NT2/D1 (cell line): ENCODE results near the gene MASP2.
"Not testable (repeated sequence)": the region's sequence is repeated elsewhere in the genome, so short reads cannot be mapped to it uniquely, and the experiment has no call there.

Experiments used
- DNase-seq: peaks from one replicate; pipeline ENCODE4 v3.0.0-alpha.2; 2011; ENCODE audit warnings: low read depth, low spot score
- H3K27me3 ChIP-seq: 2 replicates; pipeline ENCODE4 v1.6.0; 2011; ENCODE audit warnings: mild to moderate bottlenecking; ENCODE audit not compliant: insufficient read length, insufficient read depth
- H3K36me3 ChIP-seq: 2 replicates; pipeline ENCODE4 v1.6.1; 2011; ENCODE audit warnings: mild to moderate bottlenecking, low read length, mixed read lengths; ENCODE audit not compliant: insufficient read depth, insufficient read length
- H3K4me1 ChIP-seq: 2 replicates; pipeline ENCODE4 v1.5.1; 2011; ENCODE audit not compliant: insufficient read depth, insufficient read length
- H3K4me3 ChIP-seq: 2 replicates; pipeline ENCODE4 v1.5.1; 2011; ENCODE audit warnings: low read depth; ENCODE audit not compliant: insufficient read length
- H3K9ac ChIP-seq: 2 replicates; pipeline ENCODE4 v1.6.0; 2011; ENCODE audit warnings: low read depth; ENCODE audit not compliant: insufficient read length
- H3K9me3 ChIP-seq: 2 replicates; pipeline ENCODE4 v1.5.1; 2011; ENCODE audit warnings: mild to moderate bottlenecking, low read length; ENCODE audit not compliant: insufficient read depth
- SUZ12 ChIP-seq: IDR thresholded peaks from 2 replicates; pipeline ENCODE4 v1.6.1; 2011; ENCODE audit not compliant: insufficient read length, insufficient read depth; ENCODE audit errors: extremely low read depth
- YY1 ChIP-seq: IDR thresholded peaks from 2 replicates; pipeline ENCODE4 v1.6.1; 2011; ENCODE audit not compliant: insufficient read length, insufficient read depth
- ZNF274 ChIP-seq: IDR thresholded peaks from 2 replicates; pipeline ENCODE4 v1.6.1; 2011; ENCODE audit warnings: mild to moderate bottlenecking, low read depth, low read length

Gene MASP2

GRCh38 chr1:11056504-11056903, 9.5 kb upstream of the MASP2 start:
- H3K4me1 ChIP-seq: peaks cover 5% of the 10 kb centered on the region
- no peaks in the 10 kb centered on the region for H3K27me3 ChIP-seq
- H3K4me3 ChIP-seq: no peak overlapping the region
- no peak overlapping the region for H3K9ac ChIP-seq
- peaks cover 48% of the 10 kb centered on the region for H3K36me3 ChIP-seq
- TF ChIP-seq YY1: no peak
- no peak for TF ChIP-seq SUZ12
- TF ChIP-seq ZNF274: no peak
- no peak for DNase-seq
- no peaks in the 10 kb centered on the region for H3K9me3 ChIP-seq

GRCh38 chr1:11055676-11056075, 8.6 kb upstream of the MASP2 start:
- no peak for TF ChIP-seq YY1
- Histone ChIP-seq H3K9ac (no peak overlapping the region), H3K4me3 (no peak overlapping the region), H3K27me3 (no peaks in the 10 kb centered on the region), H3K4me1 (peaks cover 3% of the 10 kb centered on the region), H3K36me3 (peaks cover 47% of the 10 kb centered on the region), H3K9me3 (no peaks in the 10 kb centered on the region)
- no peak for DNase-seq

- Histone ChIP-seq H3K9ac (no peak overlapping the region), H3K27me3 (no peaks in the 10 kb centered on the region), H3K4me1 (peaks cover 3% of the 10 kb centered on the region), H3K36me3 (peaks cover 47% of the 10 kb centered on the region), H3K9me3 (no peaks in the 10 kb centered on the region), H3K4me3 (no peak overlapping the region)
- DNase-seq: no peak
- no peak for TF ChIP-seq YY1
- no peak for TF ChIP-seq SUZ12
These were observed 7.6 kb upstream of the MASP2 start for GRCh38 chr1:11054666-11055065.

DNA sequence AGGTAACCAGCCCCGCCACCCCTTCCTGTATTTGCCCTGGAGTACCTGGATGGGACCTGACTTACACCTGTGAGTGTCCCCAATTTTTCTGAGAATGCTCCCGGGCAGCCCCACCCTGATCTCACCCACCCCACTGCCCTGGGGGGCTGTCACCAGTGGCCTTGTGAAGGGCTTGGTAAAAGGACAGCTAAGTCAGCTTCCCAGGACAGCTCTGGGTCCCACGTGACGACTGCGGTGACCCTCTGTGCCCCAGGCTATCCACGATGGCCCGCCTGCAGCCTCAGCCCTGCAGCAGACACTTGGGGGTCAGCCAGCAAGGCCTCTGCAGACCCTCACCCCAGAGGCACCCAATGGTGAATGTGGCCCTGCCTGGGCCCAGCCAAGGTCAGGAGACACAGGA, 7.1 kb upstream of the MASP2 start:
- Histone ChIP-seq H3K4me1 (peaks cover 3% of the 10 kb centered on the region), H3K9me3 (no peaks in the 10 kb centered on the region), H3K27me3 (no peaks in the 10 kb centered on the region), H3K4me3 (no peak overlapping the region), H3K36me3 (peaks cover 47% of the 10 kb centered on the region), H3K9ac (no peak overlapping the region)
- DNase-seq: no peak
- TF ChIP-seq SUZ12 (no peak), ZNF274 (no peak), YY1 (no peak)

DNA sequence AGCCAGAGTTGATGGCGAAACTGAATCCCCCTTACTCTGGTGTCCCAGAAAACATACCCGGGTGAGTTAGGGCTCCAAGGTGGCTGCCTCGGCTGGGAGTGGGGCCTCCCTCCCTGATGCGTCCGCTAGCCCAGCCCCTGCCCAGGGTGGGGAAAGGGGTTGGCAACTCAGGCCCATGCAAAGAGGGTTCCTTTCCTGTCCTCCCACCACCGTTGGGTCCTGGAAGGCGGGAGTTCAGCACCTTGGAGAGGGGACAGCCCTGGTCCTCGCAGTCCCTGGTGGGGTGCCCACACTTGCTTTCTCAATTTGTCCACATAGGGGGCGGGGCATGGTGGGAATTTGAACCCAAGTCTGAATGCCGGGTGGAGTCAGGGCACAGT, 6.7 kb upstream of the MASP2 start:
- Histone ChIP-seq H3K4me3 (no peak overlapping the region), H3K36me3 (peaks cover 45% of the 10 kb centered on the region), H3K9me3 (no peaks in the 10 kb centered on the region), H3K27me3 (no peaks in the 10 kb centered on the region), H3K9ac (no peak overlapping the region), H3K4me1 (peaks cover 3% of the 10 kb centered on the region)
- no peak for DNase-seq
- TF ChIP-seq SUZ12 (no peak), ZNF274 (no peak)

GRCh38 chr1:11052839-11053757, 6.1 kb upstream of the MASP2 start:
- no peak overlapping the region for H3K9ac ChIP-seq
- TF ChIP-seq YY1 (no peak), SUZ12 (no peak), ZNF274 (no peak)
- H3K4me1 ChIP-seq: peaks cover 3% of the 10 kb centered on the region
- H3K27me3 ChIP-seq: no peaks in the 10 kb centered on the region
- no peaks in the 10 kb centered on the region for H3K9me3 ChIP-seq
- no peak overlapping the region for H3K4me3 ChIP-seq
- DNase-seq: no peak
- peaks cover 40% of the 10 kb centered on the region for H3K36me3 ChIP-seq

GRCh38 chr1:11051781-11052511, 4.9 kb upstream of the MASP2 start:
- no peak overlapping the region for H3K9ac ChIP-seq

GRCh38 chr1:11051121-11051520, 4.1 kb upstream of the MASP2 start:
- H3K4me1 ChIP-seq, H3K27me3 ChIP-seq, H3K4me3 ChIP-seq, DNase-seq, H3K9me3 ChIP-seq, H3K9ac ChIP-seq: not testable (repeated sequence)
- peaks cover 20% of the 10 kb centered on the region for H3K36me3 ChIP-seq

More at GRCh38 chr1:11051781-11052511, 4.9 kb upstream of the MASP2 start:
- Histone ChIP-seq H3K27me3 (no peaks in the 10 kb centered on the region), H3K36me3 (peaks cover 29% of the 10 kb centered on the region), H3K4me3 (no peak overlapping the region), H3K9me3 (no peaks in the 10 kb centered on the region), H3K4me1 (peaks cover 3% of the 10 kb centered on the region)
- TF ChIP-seq SUZ12 (no peak), YY1 (no peak), ZNF274 (no peak)
- DNase-seq: no peak
